Endothelial cell of umbilical vein (primary cell): Measurements from ENCODE around the gene ANKRD45. TPM values are rescaled to one million over a fixed set of nuclear protein-coding genes. Genes with fewer than 3 reads are reported as not detected.

Source experiments
- BruUV-seq: library from RNA; stranded (reverse); fragments of 400-500 nt; replicated peaks from 2 replicates; lab custom pipeline; 2021; lab: Mats Ljungman, UMichigan
- CTCF ChIA-PET: fragments of 300-600, 350-600 bp; sonication (Branson Sonifier 250); formaldehyde crosslinking; loops from one replicate; lab custom pipeline; 2021; ENCODE audit warnings: antibody characterized with exemption, inconsistent platforms; lab: Charles Lee
- POLR2A ChIA-PET: fragments of 300-600, 350-600 bp; sonication (Branson Sonifier 250); formaldehyde crosslinking; loops from one replicate; lab custom pipeline; 2021; ENCODE audit warnings: antibody characterized with exemption, inconsistent platforms; lab: Charles Lee
- DNase-seq: peaks from one replicate; pipeline ENCODE4 v3.0.0-alpha.2; 2011; ENCODE audit warnings: low read depth, low spot score
- FAIRE-seq: peaks from 2 replicates; lab custom pipeline; 2011; peaks lifted over from hg19 to GRCh38; lab: Jason Lieb, UNC
- H2AFZ ChIP-seq: 2 replicates; pipeline ENCODE4 v1.6.0; 2012; ENCODE audit warnings: low read depth, low read length, control low read depth, inconsistent platforms
- H3K27ac ChIP-seq: 2 replicates; pipeline ENCODE4 v1.5.1; 2011; ENCODE audit warnings: low read depth, mild to moderate bottlenecking, control low read depth, low read length, moderate library complexity; ENCODE audit not compliant: insufficient read depth
- H3K27me3 ChIP-seq, 2 experiments: 2 replicates each; pipeline versions ENCODE4 v1.6.0 to v1.6.1; 2011; ENCODE audit warnings: low read length in 2 of 2, mixed read lengths in 1 of 2; ENCODE audit not compliant: control insufficient read depth in 2 of 2, insufficient read depth in 2 of 2
- H3K36me3 ChIP-seq, 2 experiments: 2 replicates in 1 of 2; 3 replicates in 1 of 2; pipeline ENCODE4 v1.5.1; 2011; ENCODE audit warnings: low read length in 2 of 2, mild to moderate bottlenecking in 1 of 2, moderate library complexity in 1 of 2; ENCODE audit not compliant: control insufficient read depth in 2 of 2, insufficient read depth in 2 of 2; ENCODE audit errors: extremely low read depth in 1 of 2
- H3K4me1 ChIP-seq: 3 replicates; pipeline ENCODE4 v1.5.1; 2011; ENCODE audit warnings: mild to moderate bottlenecking, low read length; ENCODE audit not compliant: control insufficient read depth, insufficient read depth; ENCODE audit errors: extremely low read depth
- H3K4me2 ChIP-seq: 2 replicates; pipeline ENCODE4 v1.6.1; 2011; ENCODE audit warnings: low read length, control low read depth, mixed read lengths; ENCODE audit not compliant: insufficient read depth
- H3K4me3 ChIP-seq, 3 experiments: fragments of 200-600 bp in 1 of 3; sonication (generic), shearing (Covaris generic) in 1 of 3; replicated peaks in 1 of 3; 2 replicates each; pipeline ENCODE4 v1.5.1; 2011 to 2016; ENCODE audit warnings: control low read depth in 3 of 3, low read length in 3 of 3, mild to moderate bottlenecking in 2 of 3, inconsistent platforms in 1 of 3, low read depth in 1 of 3, moderate library complexity in 1 of 3; ENCODE audit not compliant: insufficient read depth in 1 of 3
- H3K79me2 ChIP-seq: 2 replicates; pipeline ENCODE4 v1.6.0; 2012; ENCODE audit warnings: low read length, inconsistent platforms; ENCODE audit not compliant: control insufficient read depth, insufficient read depth
- H3K9ac ChIP-seq: replicated peaks from 2 replicates; pipeline ENCODE3; 2011; ENCODE audit warnings: low read length, control low read depth; ENCODE audit not compliant: insufficient read depth; ENCODE audit errors: extremely low read depth
- H3K9me1 ChIP-seq: replicated peaks from 3 replicates; pipeline ENCODE4 v1.6.0; 2011; ENCODE audit warnings: mild to moderate bottlenecking, low read length; ENCODE audit not compliant: control insufficient read depth, insufficient read depth; ENCODE audit errors: extremely low read depth
- H3K9me3 ChIP-seq: replicated peaks from 2 replicates; pipeline ENCODE4 v1.5.1; 2012; ENCODE audit warnings: low read length, inconsistent platforms; ENCODE audit not compliant: control insufficient read depth, insufficient read depth
- H4K20me1 ChIP-seq: replicated peaks from 2 replicates; pipeline ENCODE3; 2011; ENCODE audit warnings: mild to moderate bottlenecking, low read length; ENCODE audit not compliant: control insufficient read depth, insufficient read depth; ENCODE audit errors: extremely low read depth
- CTCF ChIP-seq, 2 donors: IDR thresholded peaks; 1 replicate in 1 of 2; 2 replicates in 1 of 2; pipeline ENCODE4 v1.5.1; 2011; ENCODE audit warnings: low read length in 2 of 2, mild to moderate bottlenecking in 2 of 2, moderate library complexity in 2 of 2, control low read depth in 1 of 2, inconsistent platforms in 1 of 2, low read depth in 1 of 2; ENCODE audit not compliant: insufficient read depth in 1 of 2; ENCODE audit errors: extremely low read depth in 1 of 2
- FOS ChIP-seq: IDR thresholded peaks from 2 replicates; pipeline ENCODE4 v1.6.1; 2011; ENCODE audit warnings: mild to moderate bottlenecking, low read length, moderate library complexity, borderline replicate concordance; ENCODE audit not compliant: insufficient read depth
- GATA2 ChIP-seq: IDR thresholded peaks from 2 replicates; pipeline ENCODE4 v1.7.0; 2011; ENCODE audit warnings: low read depth, mild to moderate bottlenecking, moderate library complexity, mixed read lengths, low read length; ENCODE audit not compliant: insufficient read length, insufficient read depth
- MAX ChIP-seq: IDR thresholded peaks from 2 replicates; pipeline ENCODE4 v1.6.1; 2011; ENCODE audit not compliant: insufficient read depth, insufficient read length
- POLR2A ChIP-seq: IDR thresholded peaks from 2 replicates; pipeline ENCODE4 v1.6.1; 2012; ENCODE audit warnings: low read depth, mild to moderate bottlenecking, control low read depth, low read length
- POLR2AphosphoS5 ChIP-seq: IDR thresholded peaks from 2 replicates; pipeline ENCODE4 v1.6.1; 2012; ENCODE audit warnings: low read depth, mild to moderate bottlenecking, control low read depth, low read length, moderate library complexity; ENCODE audit not compliant: insufficient read depth
- dilution Hi-C: fragments of 300-500 bp; cut with MboI; formaldehyde crosslinking; loops from one replicate; pipeline ENCODE4 v1.15.0; 2019; ENCODE audit warnings: low sequenced_read_pairs; ENCODE audit not compliant: extremely low pct_ligation_motif_present
- intact Hi-C: fragments of 100-400 bp; cut with micrococcal nuclease; formaldehyde crosslinking; loops from one replicate; pipeline ENCODE4 v1.10.0; 2022
- polyA plus RNA-seq, 4 experiments: library from polyadenylated mRNA; depleted of rRNA in 3 of 4; stranded (reverse) in 3 of 4; unstranded in 1 of 4; fragments of >200 nt; gene quantifications; 2 replicates each; pipeline versions ENCODE4 v1.2.1 to v1.2.3, GENCODE V29; 2011 to 2012; ENCODE audit warnings: missing spikeins in 1 of 4
- total RNA-seq: library from RNA; stranded (reverse); gene quantifications from 2 replicates; pipeline ENCODE4 v1.2.3, GENCODE V29; 2021

Gene ANKRD45
- total and polyA plus RNA-seq, 2 donors (not counting 3 experiments of a cell fraction or from before 2014, with no cell fraction given): 0.19 to 0.62 TPM

GRCh38 chr1:173580071-173580470 lies 89.6 kb downstream of the ANKRD45 start:
- Histone ChIP-seq H3K27ac (no peak overlapping the region), H4K20me1 (no peaks in the 10 kb centered on the region), H3K9me3 (no peaks in the 10 kb centered on the region), H2AFZ (no peak overlapping the region), H3K4me1 (no peaks in the 10 kb centered on the region), H3K36me3 (no peaks in the 10 kb centered on the region), H3K4me2 (no peak overlapping the region), H3K9ac (no peak overlapping the region), H3K79me2 (no peaks in the 10 kb centered on the region), H3K27me3 (peaks cover 4 to 10% of the 10 kb centered on the region in 2 experiments), H3K4me3 (no peak overlapping the region), H3K9me1 (no peaks in the 10 kb centered on the region)
- TF ChIP-seq POLR2AphosphoS5 (no peak), MAX (no peak), FOS (no peak), GATA2 (no peak), CTCF (IDR thresholded peaks at IDR 0.05; ENCODE audit: extremely low read depth in 1 of 2, insufficient read depth in 1 of 2, low read depth in 1 of 2, low read length in 2 of 2) (no peak), POLR2A (no peak)
- FAIRE-seq: no peak
- no TSS peak for BruUV-seq
- intact Hi-C loops: no loop called here
- CTCF ChIA-PET: interaction anchor here (1.3 to 1.7 kb wide), 2 partner anchors 10 to 12 kb away, joined by 3 read pairs; no protein-coding TSS in a partner anchor
- dilution Hi-C loops: no loop called here
- POLR2A ChIA-PET: interaction anchor here (0.6 kb wide), 1 partner anchor 113 kb away, joined by 3 read pairs; no protein-coding TSS in a partner anchor
- no peak for DNase-seq
